ENCODE data around the gene KAT6B. TPM values are rescaled to one million over a fixed set of nuclear protein-coding genes. Genes with fewer than 3 reads are reported as not detected.

Gene KAT6B
- total and polyA plus RNA-seq, 2 of the 8 experiments (the other 6 are each of a cell fraction or from before 2014, with no cell fraction given) = 7.3 to 30.8 TPM

- POLR2A ChIA-PET (ENCODE audit: partially characterized antibody) = no interaction called here
- H3K79me2 ChIP-seq (ENCODE audit: control insufficient read depth in 1 of 2, insufficient read depth in 2 of 2, low read length in 2 of 2) = peaks cover 0 to 39% of the 10 kb centered on the region in 2 experiments; a peak in 2 of 4 replicates
- H4K8ac ChIP-seq (ENCODE audit: extremely low read depth, insufficient read depth, low read length) = no peak overlapping the region; the same call in 1 of the 2 replicates
These were observed 16.0 kb downstream of the KAT6B start for GRCh38 chr10:74842301-74842954.

More at GRCh38 chr10:74842301-74842954, 16.0 kb downstream of the KAT6B start:
- Histone ChIP-seq H3K9ac (replicated peaks in 1 of 4; ENCODE audit: extremely low read depth in 1 of 4, low read depth in 3 of 4, low read length in 3 of 4) (no peak overlapping the region), H2AK5ac (ENCODE audit: low read depth, low read length) (no peak overlapping the region), H2AFZ (ENCODE audit: low read length) (no peak overlapping the region), H3K27ac (ENCODE audit: low read depth, low read length) (no peak overlapping the region), H3K4me3 (ENCODE audit: extremely low read depth in 1 of 4, insufficient read depth in 2 of 4, low read depth in 3 of 4, low read length in 4 of 4) (no peak overlapping the region), H3K36me3 (ENCODE audit: control insufficient read depth in 2 of 4, insufficient read depth in 4 of 4, low read length in 3 of 4) (peaks cover 0 to 8% (median 2%) of the 10 kb centered on the region in 4 experiments; a peak in 3 of 8 replicates), H2BK20ac (ENCODE audit: low read length) (no peak overlapping the region), H3K27me3 (replicated peaks in 1 of 4; ENCODE audit: control insufficient read depth in 3 of 4, extremely low read depth in 1 of 4, insufficient read depth in 3 of 4, low read length in 3 of 4) (no peaks in the 10 kb centered on the region), H3K4me2 (ENCODE audit: insufficient read depth in 1 of 2, low read depth in 2 of 2, low read length in 2 of 2) (no peak overlapping the region), H3K23ac (ENCODE audit: insufficient read length) (no peak overlapping the region), H4K5ac (ENCODE audit: insufficient read length, low read depth, low read length) (no peak overlapping the region), H2BK12ac (ENCODE audit: low read depth, low read length) (no peak overlapping the region), H3K23me2 (ENCODE audit: low read depth, low read length) (no peaks in the 10 kb centered on the region), H2BK120ac (replicated peaks; ENCODE audit: low read depth, low read length) (no peak overlapping the region), H4K91ac (replicated peaks; ENCODE audit: insufficient read length, low read length) (no peak overlapping the region), H3K56ac (replicated peaks; ENCODE audit: insufficient read length, low read depth, low read length) (no peak overlapping the region), H3K79me1 (ENCODE audit: low read depth, low read length) (no peaks in the 10 kb centered on the region), H4K20me1 (replicated peaks in 1 of 2; ENCODE audit: control insufficient read depth in 1 of 2, insufficient read depth in 2 of 2, low read length in 2 of 2) (peaks cover 0 to 3% of the 10 kb centered on the region in 2 experiments), H3K4me1 (replicated peaks in 1 of 4; ENCODE audit: control insufficient read depth in 3 of 4, insufficient read depth in 4 of 4, low read length in 3 of 4) (peaks cover 0 to 2% (median 0%) of the 10 kb centered on the region in 4 experiments; a peak in 1 of 7 replicates), H3K9me3 (ENCODE audit: insufficient read depth in 2 of 2, low read depth in 1 of 2, low read length in 1 of 2) (no peaks in the 10 kb centered on the region), H3K18ac (ENCODE audit: extremely low read depth, low read length) (no peak overlapping the region), H2BK5ac (ENCODE audit: low read depth, low read length) (no peak overlapping the region), H3K14ac (ENCODE audit: insufficient read length) (no peak overlapping the region), H2BK15ac (ENCODE audit: low read length) (no peak overlapping the region), H3K4ac (replicated peaks; ENCODE audit: insufficient read length, low read depth, low read length) (no peak overlapping the region)
- WGBS, 2 experiments (ENCODE audit: extremely low coverage in 1 of 2, insufficient coverage in 1 of 2, insufficient read length in 1 of 2, insufficient replicate concordance in 2 of 2, low coverage in 1 of 2, low lambda C conversion rate in 2 of 2, missing lambda C conversion rate in 1 of 2) = 83% methylated on average over 1 of the region's 1 CpG; no CpG with 5 or more reads in 1 of the 2 experiments
- CTCF ChIA-PET (ENCODE audit: partially characterized antibody) = no interaction called here
- DNase-seq (ENCODE audit: low read depth in 1 of 2, low spot score in 2 of 2) = no peak
- FAIRE-seq = no peak
- no peak for TF ChIP-seq CHD1 (IDR thresholded peaks at IDR 0.05; ENCODE audit: low read depth, low read length)

Measured in H1 (cell line).